ENCODE data around the gene EXT2.

The EXT2 gene

GRCh38 chr11:44286268-44286880 lies 190.9 kb downstream of the EXT2 start:
- DNase-seq (ENCODE audit: low read depth), result peak; percentile 70
- peaks cover 7% of the 10 kb centered on the region for H3K27me3 ChIP-seq (replicated peaks; ENCODE audit: control insufficient read depth, insufficient read depth, low read length)
- H3K36me3 ChIP-seq (ENCODE audit: control insufficient read depth, insufficient read depth, low read length, severe bottlenecking), result no peaks in the 10 kb centered on the region
- H3K9me3 ChIP-seq (ENCODE audit: control insufficient read depth, low read length), result no peaks in the 10 kb centered on the region
- no peak overlapping the region for H3K9ac ChIP-seq (ENCODE audit: low read length)
- H3K4me1 ChIP-seq (ENCODE audit: control insufficient read depth, insufficient read depth, low read length), result no peaks in the 10 kb centered on the region
- H3K4me3 ChIP-seq (ENCODE audit: low read length), result no peak overlapping the region

GRCh38 chr11:44286911-44287310 lies 191.4 kb downstream of the EXT2 start:
- Histone ChIP-seq H3K27me3 (replicated peaks; ENCODE audit: control insufficient read depth, insufficient read depth, low read length) (peaks cover 7% of the 10 kb centered on the region), H3K9me3 (ENCODE audit: control insufficient read depth, low read length) (no peaks in the 10 kb centered on the region), H3K36me3 (ENCODE audit: control insufficient read depth, insufficient read depth, low read length, severe bottlenecking) (no peaks in the 10 kb centered on the region), H3K4me3 (ENCODE audit: low read length) (no peak overlapping the region), H3K9ac (ENCODE audit: low read length) (no peak overlapping the region), H3K4me1 (ENCODE audit: control insufficient read depth, insufficient read depth, low read length) (no peaks in the 10 kb centered on the region)
- DNase-seq (ENCODE audit: low read depth), result no peak

- Histone ChIP-seq H3K4me3 (ENCODE audit: low read length) (no peak overlapping the region), H3K4me1 (ENCODE audit: control insufficient read depth, insufficient read depth, low read length) (no peaks in the 10 kb centered on the region), H3K9ac (ENCODE audit: low read length) (no peak overlapping the region), H3K9me3 (ENCODE audit: control insufficient read depth, low read length) (no peaks in the 10 kb centered on the region), H3K36me3 (ENCODE audit: control insufficient read depth, insufficient read depth, low read length, severe bottlenecking) (no peaks in the 10 kb centered on the region), H3K27me3 (replicated peaks; ENCODE audit: control insufficient read depth, insufficient read depth, low read length) (peaks cover 7% of the 10 kb centered on the region)
- DNase-seq (ENCODE audit: low read depth), result no peak
Observed at GRCh38 chr11:44288133-44288526, 192.7 kb downstream of the EXT2 start.

GRCh38 chr11:44290208-44290607 lies 194.7 kb downstream of the EXT2 start:
- H3K4me1 ChIP-seq (ENCODE audit: control insufficient read depth, insufficient read depth, low read length), result no peaks in the 10 kb centered on the region
- H3K4me3 ChIP-seq (ENCODE audit: low read length), result no peak overlapping the region
- no peaks in the 10 kb centered on the region for H3K9me3 ChIP-seq (ENCODE audit: control insufficient read depth, low read length)
- no peaks in the 10 kb centered on the region for H3K36me3 ChIP-seq (ENCODE audit: control insufficient read depth, insufficient read depth, low read length, severe bottlenecking)
- H3K9ac ChIP-seq (ENCODE audit: low read length), result no peak overlapping the region
- peak; percentile 54 for DNase-seq (ENCODE audit: low read depth)
- H3K27me3 ChIP-seq (replicated peaks; ENCODE audit: control insufficient read depth, insufficient read depth, low read length), result peaks cover 15% of the 10 kb centered on the region
